NK-92 (cell line): ENCODE measurements around the gene ZNF296.

Source experiments
- DNase-seq: peaks from one replicate; lab custom pipeline; 2025; ENCODE audit not compliant: unreplicated experiment; lab: John Stamatoyannopoulos, UW

The ZNF296 gene

DNA sequence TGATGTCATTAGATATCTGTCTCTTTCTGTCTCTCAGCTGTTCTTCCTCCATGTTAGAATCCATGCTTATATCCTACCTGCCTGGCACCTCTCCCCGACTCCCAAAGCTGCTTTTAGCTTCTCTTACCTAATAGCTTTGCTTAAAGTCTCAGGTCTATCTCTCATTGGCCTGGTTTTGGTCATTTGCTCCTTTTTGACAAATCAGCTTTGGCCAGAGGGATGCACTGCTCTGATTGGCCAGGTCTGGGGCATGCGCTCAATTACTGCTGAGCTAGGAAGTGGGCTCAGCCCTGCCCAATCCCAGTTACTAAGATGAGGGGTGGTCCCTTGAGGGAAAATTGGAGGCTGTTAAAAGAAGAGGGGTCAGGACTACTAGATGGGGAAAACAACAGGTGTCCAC, 48.9 kb downstream of the ZNF296 start:
- DNase-seq = no peak

DNA sequence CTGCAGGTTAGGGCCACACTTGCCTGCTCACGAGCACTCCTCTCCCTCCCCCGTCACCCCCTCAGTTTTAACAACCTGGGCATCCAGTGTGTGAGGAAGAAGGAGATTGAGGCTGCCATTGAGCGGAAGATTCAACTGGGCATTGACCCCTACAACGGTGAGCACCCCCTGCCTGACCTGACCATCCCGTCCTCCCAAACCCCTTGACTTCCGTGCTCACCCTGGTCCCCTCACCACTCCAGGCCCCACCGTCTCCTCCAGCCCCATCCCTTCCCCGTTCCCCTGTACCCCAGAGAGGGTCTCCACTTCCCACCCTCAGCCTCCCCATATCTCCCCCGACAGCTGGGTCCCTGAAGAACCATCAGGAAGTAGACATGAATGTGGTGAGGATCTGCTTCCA, 51.0 kb downstream of the ZNF296 start:
- no peak for DNase-seq

DNA sequence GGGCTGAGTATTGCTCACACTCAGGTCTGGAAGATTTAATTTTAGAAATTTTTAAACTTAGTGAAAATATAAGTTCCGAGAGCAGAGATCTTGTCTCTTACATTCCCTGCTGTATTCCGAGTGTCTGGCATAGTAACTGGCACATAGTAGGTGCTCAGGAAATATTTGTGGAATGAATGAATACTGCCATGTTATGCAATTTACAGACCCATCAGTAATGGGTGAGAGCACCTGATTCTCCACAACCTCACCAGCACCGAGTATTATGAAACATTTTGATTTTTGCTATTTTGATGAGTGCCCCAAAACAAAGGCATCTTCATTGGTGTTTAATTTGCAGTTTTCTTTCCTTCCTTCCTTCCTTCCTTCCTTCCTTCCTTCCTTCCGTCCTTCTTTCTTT, 53.2 kb downstream of the ZNF296 start:
- DNase-seq = no peak

DNA sequence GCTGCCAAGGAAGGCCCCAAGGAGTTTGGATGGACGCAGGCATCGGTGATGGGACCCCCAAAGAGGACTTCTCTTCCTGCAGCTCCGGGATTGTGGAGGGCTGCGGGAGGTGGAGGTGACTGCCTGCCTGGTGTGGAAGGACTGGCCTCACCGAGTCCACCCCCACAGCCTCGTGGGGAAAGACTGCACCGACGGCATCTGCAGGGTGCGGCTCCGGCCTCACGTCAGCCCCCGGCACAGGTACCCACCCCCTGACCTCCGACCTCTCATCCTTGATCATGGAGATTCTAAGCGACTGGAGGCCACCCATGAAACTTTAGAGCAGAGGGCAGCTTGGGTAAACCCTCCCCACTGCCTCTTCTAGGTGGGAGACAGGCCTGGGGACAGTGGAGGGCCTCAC, 54.3 kb downstream of the ZNF296 start:
- DNase-seq = no peak
